Panc1 (cell line): ENCODE results near the gene DAZAP1.

ENCODE experiments used
- POLR2AphosphoS5 ChIP-seq: IDR thresholded peaks from 2 replicates; pipeline ENCODE4 v1.6.1; 2012; ENCODE audit warnings: mild to moderate bottlenecking, low read depth, low read length, moderate library complexity
- TCF7L2 ChIP-seq: IDR thresholded peaks from 2 replicates; pipeline ENCODE4 v1.6.1; 2011; ENCODE audit warnings: mild to moderate bottlenecking, low read depth, low read length, inconsistent platforms
- TF ChIP-seq, protein P1 (sequence below): fragments of 450-650 bp; IDR thresholded peaks from 2 replicates; pipeline ENCODE4 v1.5.1; 2017; ENCODE audit warnings: mild to moderate bottlenecking
- TF ChIP-seq, protein P2 (sequence below), 2 experiments: IDR thresholded peaks; 2 replicates each; pipeline ENCODE4 v1.6.1; 2011 to 2012; ENCODE audit warnings: low read depth in 2 of 2, control low read depth in 1 of 2, low read length in 1 of 2, mild to moderate bottlenecking in 1 of 2, moderate library complexity in 1 of 2; ENCODE audit not compliant: insufficient read depth in 1 of 2

DNA sequence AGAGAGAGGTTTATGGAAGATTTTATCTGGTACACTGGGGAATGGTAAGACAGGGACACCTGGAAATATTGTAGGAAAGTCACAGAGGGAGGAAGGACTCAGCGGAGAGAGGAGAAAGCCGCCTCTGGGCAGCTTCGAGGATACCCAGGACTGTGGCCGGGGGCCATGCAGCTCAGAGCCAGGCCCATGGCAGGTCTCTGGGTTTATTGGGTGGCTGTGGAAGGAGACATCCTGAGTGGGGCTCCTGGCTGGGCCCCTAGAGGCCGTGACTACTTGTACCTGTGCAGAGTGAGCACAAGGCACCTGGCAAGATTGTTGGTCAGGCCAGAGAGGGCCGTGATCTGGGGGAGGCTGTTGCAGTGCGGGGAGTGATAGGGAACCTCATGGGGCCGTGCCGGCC, 3.4 kb downstream of the DAZAP1 start:
- TF ChIP-seq POLR2AphosphoS5 (no peak), TCF7L2 (no peak)
- TF ChIP-seq, protein P1, sequence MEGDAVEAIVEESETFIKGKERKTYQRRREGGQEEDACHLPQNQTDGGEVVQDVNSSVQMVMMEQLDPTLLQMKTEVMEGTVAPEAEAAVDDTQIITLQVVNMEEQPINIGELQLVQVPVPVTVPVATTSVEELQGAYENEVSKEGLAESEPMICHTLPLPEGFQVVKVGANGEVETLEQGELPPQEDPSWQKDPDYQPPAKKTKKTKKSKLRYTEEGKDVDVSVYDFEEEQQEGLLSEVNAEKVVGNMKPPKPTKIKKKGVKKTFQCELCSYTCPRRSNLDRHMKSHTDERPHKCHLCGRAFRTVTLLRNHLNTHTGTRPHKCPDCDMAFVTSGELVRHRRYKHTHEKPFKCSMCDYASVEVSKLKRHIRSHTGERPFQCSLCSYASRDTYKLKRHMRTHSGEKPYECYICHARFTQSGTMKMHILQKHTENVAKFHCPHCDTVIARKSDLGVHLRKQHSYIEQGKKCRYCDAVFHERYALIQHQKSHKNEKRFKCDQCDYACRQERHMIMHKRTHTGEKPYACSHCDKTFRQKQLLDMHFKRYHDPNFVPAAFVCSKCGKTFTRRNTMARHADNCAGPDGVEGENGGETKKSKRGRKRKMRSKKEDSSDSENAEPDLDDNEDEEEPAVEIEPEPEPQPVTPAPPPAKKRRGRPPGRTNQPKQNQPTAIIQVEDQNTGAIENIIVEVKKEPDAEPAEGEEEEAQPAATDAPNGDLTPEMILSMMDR: no peak
- TF ChIP-seq, protein P2, sequence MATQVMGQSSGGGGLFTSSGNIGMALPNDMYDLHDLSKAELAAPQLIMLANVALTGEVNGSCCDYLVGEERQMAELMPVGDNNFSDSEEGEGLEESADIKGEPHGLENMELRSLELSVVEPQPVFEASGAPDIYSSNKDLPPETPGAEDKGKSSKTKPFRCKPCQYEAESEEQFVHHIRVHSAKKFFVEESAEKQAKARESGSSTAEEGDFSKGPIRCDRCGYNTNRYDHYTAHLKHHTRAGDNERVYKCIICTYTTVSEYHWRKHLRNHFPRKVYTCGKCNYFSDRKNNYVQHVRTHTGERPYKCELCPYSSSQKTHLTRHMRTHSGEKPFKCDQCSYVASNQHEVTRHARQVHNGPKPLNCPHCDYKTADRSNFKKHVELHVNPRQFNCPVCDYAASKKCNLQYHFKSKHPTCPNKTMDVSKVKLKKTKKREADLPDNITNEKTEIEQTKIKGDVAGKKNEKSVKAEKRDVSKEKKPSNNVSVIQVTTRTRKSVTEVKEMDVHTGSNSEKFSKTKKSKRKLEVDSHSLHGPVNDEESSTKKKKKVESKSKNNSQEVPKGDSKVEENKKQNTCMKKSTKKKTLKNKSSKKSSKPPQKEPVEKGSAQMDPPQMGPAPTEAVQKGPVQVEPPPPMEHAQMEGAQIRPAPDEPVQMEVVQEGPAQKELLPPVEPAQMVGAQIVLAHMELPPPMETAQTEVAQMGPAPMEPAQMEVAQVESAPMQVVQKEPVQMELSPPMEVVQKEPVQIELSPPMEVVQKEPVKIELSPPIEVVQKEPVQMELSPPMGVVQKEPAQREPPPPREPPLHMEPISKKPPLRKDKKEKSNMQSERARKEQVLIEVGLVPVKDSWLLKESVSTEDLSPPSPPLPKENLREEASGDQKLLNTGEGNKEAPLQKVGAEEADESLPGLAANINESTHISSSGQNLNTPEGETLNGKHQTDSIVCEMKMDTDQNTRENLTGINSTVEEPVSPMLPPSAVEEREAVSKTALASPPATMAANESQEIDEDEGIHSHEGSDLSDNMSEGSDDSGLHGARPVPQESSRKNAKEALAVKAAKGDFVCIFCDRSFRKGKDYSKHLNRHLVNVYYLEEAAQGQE (IDR thresholded peaks at IDR 0.05; ENCODE audit: insufficient read depth in 1 of 2, low read depth in 2 of 2, low read length in 1 of 2): no peak
